Epithelial cell of esophagus (primary cell): ENCODE results near the gene ALK.

Experiments
- DNase-seq: peaks from one replicate; pipeline ENCODE4 v3.0.0; 2010; ENCODE audit warnings: low read depth
- H3K4me3 ChIP-seq: 2 replicates; pipeline ENCODE4 v1.5.1; 2011; ENCODE audit warnings: mild to moderate bottlenecking, low read length, control low read depth
- TF ChIP-seq, protein P1 (sequence below): IDR thresholded peaks from 2 replicates; pipeline ENCODE4 v1.5.1; 2011; ENCODE audit warnings: low read depth, mild to moderate bottlenecking, low read length, control low read depth, inconsistent platforms; ENCODE audit not compliant: insufficient read depth; ENCODE audit errors: missing control alignments

ALK gene

DNA sequence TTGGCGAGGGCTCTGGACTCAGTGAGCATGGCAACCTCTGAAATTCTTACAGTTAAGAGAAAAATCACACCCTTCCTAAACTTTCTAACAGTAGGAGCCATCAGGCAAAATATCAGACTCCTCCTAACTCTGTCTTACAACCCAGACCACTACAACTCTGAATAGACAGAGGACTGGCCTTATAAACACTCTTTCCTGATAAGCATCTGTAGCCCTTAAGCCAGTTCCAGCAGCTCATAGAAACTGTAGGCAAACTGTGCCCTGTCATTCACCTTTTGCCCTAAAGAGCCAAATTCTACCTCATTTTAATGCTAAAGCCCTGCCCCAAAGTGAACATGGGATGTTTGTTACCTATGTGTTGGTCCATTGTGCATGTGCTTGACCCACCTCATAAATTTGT, 304.8 kb downstream of the ALK start:
- no peak for DNase-seq
- no peak overlapping the region for H3K4me3 ChIP-seq
- TF ChIP-seq, protein P1, sequence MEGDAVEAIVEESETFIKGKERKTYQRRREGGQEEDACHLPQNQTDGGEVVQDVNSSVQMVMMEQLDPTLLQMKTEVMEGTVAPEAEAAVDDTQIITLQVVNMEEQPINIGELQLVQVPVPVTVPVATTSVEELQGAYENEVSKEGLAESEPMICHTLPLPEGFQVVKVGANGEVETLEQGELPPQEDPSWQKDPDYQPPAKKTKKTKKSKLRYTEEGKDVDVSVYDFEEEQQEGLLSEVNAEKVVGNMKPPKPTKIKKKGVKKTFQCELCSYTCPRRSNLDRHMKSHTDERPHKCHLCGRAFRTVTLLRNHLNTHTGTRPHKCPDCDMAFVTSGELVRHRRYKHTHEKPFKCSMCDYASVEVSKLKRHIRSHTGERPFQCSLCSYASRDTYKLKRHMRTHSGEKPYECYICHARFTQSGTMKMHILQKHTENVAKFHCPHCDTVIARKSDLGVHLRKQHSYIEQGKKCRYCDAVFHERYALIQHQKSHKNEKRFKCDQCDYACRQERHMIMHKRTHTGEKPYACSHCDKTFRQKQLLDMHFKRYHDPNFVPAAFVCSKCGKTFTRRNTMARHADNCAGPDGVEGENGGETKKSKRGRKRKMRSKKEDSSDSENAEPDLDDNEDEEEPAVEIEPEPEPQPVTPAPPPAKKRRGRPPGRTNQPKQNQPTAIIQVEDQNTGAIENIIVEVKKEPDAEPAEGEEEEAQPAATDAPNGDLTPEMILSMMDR = no peak

DNA sequence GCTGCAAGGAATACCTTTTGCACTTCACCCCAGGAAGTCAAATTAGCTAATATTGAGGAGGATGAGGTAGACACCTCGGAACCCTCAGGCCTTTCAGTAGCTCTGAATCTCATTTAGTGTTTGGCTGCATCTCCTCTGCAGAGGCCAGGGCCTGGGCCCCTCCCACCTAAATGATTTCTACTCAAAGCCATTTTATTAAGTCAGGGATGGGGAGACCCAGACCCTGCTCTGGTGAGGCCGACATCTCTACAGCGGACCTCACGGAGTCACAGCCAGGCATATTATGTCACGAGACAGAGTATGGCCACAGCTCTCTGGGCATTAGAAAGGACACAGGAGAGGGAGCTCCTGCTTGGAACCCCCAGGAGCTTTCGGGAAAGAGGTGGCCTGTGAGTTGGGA, 305.5 kb downstream of the ALK start:
- TF ChIP-seq, protein P1 = no peak
- H3K4me3 ChIP-seq = no peak overlapping the region
- DNase-seq = no peak

DNA sequence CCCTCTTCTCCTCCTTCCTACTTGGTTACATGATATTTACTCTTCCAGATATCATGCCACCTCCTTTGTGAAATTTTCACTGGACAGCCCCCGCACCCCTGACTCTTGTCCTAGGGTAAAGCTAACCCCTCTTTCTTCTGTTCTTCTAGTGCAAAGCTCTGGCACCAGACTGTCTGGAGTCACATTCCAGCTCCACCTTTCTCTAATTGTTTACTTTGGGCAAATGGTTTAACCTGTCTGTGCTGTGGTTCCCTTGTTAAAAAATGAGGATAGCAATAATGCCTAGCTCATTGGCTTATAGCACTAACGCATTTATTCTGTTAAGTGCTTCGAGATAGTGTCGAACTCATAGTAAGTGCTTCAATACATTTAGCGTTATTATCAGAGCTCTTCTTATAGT, 306.2 kb downstream of the ALK start:
- no peak for DNase-seq
- TF ChIP-seq, protein P1 = no peak

DNA sequence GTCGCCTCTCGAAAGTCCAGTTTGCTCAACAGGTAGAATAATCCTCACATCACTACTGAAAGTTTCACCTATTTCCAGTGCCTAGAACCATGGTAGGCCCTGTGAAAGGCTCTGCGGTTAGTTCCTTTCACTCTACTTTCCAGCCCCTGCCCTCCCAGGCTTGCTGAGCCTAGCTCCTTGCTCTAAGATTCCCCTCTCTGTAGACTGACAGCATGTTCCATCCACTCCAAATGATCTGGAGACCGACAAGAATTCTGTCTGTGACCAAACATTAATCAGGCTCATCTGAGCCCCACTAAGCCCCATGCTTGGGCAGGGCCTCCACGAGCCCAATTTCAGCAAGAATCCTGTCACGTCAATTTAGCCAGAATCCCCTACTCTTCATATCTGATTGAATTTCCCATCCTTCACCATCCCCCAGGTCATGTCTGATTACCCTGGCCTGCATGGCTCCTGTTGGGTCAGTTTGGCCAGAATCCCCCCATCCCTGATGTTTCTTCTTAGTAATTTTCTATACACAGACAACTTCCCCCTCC, 307.0 kb downstream of the ALK start:
- no peak overlapping the region for H3K4me3 ChIP-seq
- no peak for DNase-seq
- TF ChIP-seq, protein P1 = no peak

More for the DNA sequence above, 306.2 kb downstream of the ALK start:
- H3K4me3 ChIP-seq = no peak overlapping the region

DNA sequence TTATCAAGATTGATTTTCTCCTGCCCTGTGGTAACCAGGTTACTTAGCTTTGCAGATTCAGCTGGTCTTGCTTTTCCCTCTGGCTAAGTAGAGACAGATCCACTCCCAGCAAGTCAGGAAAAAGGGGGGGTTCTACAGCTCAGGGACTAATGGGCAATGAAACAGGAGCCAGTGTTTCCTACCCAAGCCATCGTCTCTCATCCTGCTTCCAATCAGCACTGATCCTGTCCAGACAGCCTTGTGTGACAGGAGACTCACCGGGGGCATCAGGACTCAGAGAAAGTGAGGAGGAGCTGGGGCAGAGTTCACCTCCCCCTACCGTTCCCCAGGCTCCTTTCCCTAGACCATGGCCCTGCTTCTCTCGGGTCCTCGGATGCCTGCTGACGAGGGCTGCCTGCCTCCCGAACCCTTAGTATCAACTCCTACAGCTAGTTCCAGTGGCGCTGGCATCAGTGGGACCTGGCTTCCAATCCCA, 307.6 kb downstream of the ALK start:
- no peak for DNase-seq
- H3K4me3 ChIP-seq = no peak overlapping the region
- TF ChIP-seq, protein P1 = no peak

DNA sequence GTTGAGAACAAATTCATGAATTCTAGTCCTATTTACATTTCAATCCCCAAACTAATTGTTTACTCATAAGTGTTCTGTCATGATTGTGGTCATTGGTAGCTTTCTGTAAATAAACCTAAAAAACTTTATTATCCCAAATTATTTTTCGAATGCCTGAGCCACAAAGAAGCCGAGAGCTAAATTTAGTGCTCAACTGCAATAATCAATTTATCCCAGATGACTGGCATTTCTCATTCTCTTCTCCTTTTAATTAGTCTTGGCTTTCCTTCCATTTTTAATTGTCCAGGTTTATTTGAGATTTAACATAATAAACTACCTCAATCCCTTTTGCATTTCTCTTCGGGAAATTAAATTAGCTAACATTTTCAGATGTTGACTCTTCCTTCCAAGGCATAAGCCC, 308.3 kb downstream of the ALK start:
- TF ChIP-seq, protein P1 = no peak
- no peak overlapping the region for H3K4me3 ChIP-seq
- no peak for DNase-seq

DNA sequence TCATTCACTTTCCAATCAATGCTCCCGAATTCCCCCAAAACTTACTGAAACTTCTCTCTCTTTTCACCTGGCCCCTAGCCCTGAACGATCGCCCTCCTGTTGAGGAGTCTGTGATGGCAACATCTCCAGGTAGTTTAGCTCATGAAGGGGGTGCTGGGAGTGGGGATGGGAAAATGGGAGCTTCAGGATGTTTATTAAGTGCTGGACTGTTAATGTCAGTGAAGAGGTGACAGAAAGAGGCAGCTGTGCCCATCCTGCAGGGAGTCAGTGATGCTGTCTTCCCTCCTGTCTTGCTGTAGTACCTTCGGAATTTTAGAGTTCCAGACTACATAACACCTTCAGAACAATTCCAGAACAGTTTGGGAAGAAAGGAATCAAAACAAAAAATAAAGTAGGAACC, 308.8 kb downstream of the ALK start:
- DNase-seq = no peak
- TF ChIP-seq, protein P1 = no peak

More for the DNA sequence above, 308.8 kb downstream of the ALK start:
- no peak overlapping the region for H3K4me3 ChIP-seq
